GM12873 (cell line): ENCODE results near the gene DIP2B.

Experiments
- CTCF ChIP-seq: IDR thresholded peaks from 2 replicates; pipeline ENCODE4 v1.5.1; 2012; ENCODE audit warnings: low read depth, mild to moderate bottlenecking, moderate library complexity, low read length, control low read depth; ENCODE audit not compliant: insufficient read depth; ENCODE audit errors: missing control alignments

DIP2B gene

GRCh38 chr12:50524621-50525020 is 19.8 kb downstream of the DIP2B start:
- no peak for TF ChIP-seq CTCF

DNA sequence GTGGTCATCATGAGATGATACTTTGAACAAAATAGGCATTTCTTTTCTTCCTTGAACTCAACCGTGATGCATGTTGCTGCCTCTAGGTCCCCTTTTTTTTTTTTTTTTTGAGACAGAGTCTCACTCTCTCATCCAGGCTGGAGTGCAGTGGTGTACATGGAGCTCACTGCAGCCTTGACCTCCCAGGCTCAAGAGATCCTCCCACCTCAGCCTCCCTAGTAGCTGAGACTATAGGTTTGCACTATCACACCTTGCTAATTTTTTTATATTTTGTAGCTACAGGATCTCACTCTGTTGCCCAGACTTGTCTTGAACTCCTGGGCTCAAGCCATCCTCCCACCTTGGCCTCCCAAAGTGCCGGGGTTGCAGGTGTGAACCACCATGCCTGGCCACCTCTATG is 20.6 kb downstream of the DIP2B start:
- no peak for TF ChIP-seq CTCF

DNA sequence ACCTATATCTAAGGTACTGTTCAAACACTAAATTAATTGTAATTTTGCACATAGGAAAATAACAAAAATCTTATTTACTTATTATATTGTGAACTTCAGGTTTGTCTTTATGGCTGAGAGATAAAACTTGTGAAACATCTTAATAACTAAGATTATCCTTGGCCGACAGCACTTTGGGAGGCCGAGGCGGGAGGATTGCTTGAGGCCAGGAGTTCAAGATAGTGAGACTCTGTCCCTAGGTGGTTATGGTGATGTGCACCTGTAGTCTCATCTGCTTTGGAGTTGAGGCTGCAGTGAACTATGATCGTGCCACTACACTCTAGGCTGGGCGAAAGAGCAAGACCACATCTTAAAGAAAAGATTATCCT is 22.6 kb downstream of the DIP2B start:
- no peak for TF ChIP-seq CTCF

DNA sequence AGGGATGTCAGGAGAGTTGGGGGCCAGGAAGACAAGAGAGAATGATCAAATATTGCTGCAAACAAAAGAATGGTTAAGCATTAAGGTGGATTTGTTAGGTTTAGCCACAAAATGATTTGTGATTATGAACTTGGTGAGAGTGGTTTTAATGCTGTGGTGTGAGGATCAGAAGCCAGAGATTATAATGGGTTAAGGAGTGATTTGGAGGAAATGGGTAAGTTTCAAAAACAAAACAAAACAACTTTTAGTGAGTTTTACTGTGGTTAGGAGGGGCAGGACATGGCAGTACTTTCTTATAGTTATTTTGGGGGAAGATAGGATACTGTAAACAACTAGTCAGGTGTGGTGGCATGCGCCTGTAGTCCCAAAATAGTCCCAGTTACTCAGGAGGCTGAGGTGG is 24.0 kb downstream of the DIP2B start:
- no peak for TF ChIP-seq CTCF

DNA sequence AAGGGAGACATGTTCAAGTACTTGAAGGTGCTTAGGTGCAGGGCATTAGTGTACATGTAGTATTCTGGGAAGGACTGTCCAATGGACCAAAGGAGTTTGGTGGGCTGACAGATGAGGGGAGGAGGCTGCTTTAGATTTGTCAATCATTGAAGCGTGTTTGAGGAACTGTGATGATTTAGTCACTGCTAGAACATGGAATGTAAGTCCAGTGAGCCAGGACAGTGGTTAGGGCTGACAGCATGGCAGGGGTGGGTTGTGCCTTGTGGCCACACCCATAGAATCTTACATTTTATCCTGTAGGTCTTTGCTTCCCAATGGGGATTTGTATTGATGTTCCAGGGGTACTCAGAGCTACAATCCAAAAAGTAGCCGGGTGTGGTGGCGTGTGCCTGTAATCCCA is 24.6 kb downstream of the DIP2B start:
- TF ChIP-seq CTCF: no peak

- no peak for TF ChIP-seq CTCF
Measured at GRCh38 chr12:50530532-50530931, 25.7 kb downstream of the DIP2B start.

GRCh38 chr12:50533203-50533584 is 28.4 kb downstream of the DIP2B start:
- no peak for TF ChIP-seq CTCF

- no peak for TF ChIP-seq CTCF
Measured at GRCh38 chr12:50533971-50534370, 29.2 kb downstream of the DIP2B start.
